HG03135 (cell line): ENCODE data around the gene PPP1R14C.
"Not testable (repeated sequence)": the region's sequence is repeated elsewhere in the genome, so short reads cannot be mapped to it uniquely, and the experiment has no call there.

Source experiments
- ATAC-seq: cut with Tn5 transposase; IDR thresholded peaks from one replicate; pipeline ENCODE4 v1.9.1; 2021; ENCODE audit warnings: mild to moderate bottlenecking, moderate library complexity; ENCODE audit not compliant: unreplicated experiment

The PPP1R14C gene

DNA sequence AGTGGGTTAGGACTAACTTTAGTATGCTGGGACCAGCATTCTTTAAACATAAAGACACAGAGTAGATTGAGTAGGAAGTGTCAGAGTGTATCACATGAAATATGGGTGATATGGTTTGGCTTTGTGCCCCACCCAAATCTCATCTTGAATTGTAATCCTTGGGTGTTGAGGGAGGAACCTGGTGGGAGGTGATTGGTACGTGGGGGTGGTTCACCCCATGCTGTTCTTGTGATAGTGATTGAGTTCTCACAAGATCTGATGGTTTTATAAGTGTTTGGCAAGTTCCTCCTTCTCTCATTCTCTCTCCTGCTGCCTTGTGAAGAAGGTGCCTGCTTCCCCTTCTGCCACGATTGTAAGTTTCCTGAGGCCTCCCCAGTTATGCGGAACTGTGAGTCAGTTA lies 5.1 kb upstream of the PPP1R14C start:
- ATAC-seq: not testable (repeated sequence)

DNA sequence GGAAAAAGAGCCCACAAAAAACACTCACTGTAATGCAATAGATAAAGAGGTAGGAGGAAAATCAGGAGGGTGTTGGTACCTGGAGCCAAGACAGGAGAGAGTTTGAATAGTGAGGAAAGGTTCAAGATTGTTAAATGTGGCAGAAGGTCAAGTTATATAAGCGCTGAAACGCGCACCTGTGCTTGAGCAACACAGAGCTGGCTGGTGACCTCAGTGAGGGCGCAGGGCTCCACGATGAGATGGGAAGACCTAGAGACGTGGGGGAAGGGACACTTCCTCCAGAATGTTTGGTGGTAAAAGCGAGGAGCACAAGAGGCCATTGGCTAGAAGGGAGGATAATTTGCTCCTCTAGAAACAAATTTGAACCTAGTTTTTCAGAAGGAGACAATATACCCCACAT lies 4.2 kb upstream of the PPP1R14C start:
- no peak for ATAC-seq

DNA sequence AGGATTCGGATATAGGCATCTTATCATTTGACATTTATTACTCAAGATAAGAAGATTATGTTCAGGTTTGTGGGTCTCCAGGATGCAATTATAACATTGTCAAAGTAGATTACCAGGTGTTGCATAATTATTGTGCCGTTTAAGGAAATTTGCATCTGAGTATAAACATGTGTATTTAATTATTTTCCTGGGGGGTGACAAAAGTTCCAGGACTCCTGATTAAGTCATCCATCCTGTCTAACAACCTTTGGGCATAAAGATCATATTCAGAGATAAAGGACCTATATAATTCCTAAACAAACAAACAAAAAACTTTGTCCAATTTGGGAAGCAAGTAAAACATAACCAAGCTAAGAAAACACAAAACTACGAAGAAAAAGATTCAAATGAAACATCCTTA lies 3.3 kb upstream of the PPP1R14C start:
- no peak for ATAC-seq

DNA sequence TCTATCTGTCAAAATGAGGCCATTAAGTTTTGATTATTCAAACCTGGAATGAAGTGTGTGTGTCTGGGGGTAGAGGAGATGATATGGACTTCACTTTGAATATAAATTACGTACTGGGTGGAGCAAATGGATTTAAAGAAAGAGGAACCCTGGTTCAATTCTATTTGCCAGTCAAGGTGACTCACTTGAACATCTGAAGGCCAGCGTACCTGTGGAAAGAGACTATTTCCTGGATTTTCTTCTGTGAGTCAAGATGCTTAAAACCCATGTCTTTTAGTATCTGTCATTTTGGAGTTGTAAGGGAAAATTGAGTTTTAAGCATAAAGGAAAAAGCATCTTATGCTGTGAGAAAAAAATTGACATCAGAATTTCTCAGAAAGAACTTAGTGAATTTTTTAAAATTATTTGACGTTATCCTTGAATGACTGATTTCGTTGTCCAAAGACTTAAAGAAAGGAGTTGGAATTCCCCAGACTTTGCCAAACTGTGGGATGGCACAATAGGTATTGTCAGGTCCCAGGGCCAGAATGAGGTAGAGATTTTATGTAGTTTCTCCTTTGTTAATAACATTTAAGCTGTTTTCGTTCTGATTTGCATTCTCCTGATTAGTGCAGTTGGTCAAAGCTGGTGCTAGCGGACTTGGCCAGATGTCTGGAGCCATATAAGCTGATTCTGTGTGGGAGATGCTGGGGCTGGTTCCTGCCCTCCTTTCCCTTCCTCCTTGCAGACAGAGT lies 2.4 kb upstream of the PPP1R14C start:
- no peak for ATAC-seq

DNA sequence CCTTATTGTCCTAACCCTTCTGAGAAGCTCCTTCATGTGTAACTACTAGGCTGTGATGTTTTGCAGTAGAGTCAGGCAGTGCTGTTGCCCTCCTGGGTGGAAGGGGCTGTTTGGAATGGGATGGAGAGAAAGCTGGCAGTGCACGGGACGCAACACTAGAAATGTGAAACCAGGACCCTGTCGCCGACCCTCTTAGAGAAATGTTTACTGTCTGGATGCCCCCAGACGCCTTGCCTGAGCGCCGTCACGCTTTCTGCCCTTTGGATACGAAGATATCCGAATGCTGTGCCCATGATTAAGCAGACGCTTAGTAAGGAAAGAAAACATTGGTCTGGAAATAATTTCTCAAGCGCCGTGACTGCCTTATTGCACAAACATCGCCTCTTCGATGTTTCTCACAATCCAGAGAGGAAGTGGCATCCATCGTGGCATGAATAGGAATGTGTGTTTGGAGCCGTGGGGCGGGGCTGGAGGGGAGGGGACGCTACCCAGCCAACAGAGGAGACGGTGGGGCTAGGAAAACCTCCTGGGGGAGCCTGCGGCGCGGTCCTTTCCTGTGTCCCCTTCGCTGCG lies 661 bp upstream of the PPP1R14C start:
- no peak for ATAC-seq

DNA sequence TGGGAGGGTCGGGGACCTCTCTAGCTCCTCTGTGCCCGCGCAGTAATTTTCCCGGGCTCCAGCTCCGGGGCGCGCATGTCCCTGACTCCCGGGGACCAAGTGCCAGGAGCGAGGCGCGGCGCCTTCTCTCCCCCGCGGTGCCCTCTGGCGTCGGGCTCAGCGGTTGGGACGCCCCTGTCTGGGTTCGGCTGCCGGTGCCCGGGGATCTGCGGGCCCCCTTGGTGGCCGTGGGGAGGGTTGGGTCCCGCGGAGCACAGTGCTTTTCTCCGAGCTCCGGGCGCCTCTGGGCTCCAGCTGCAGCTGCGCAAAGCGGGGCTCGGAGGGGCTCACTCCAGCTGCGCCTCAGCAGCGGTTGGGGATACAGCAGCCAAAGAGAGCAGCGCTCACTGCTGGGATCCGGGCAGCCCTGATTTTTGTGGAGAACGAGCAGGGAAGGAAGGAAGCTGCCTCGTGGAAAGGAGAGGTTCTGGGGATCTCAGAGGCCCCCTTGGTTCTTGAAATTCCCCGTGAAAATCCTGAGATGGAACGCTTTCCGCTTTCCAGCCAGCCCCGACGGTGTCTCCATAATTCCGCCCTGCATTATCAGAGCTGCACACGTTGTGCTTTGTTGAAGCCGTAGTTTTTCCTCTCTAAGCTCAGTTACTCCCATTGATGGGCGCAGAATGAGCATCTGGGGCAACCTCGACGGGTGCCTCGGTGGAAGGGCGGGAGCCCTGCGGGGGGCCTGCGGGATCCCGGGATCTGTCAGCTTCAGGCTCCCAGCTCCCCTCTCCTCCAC lies 861 bp downstream of the PPP1R14C start:
- no peak for ATAC-seq

DNA sequence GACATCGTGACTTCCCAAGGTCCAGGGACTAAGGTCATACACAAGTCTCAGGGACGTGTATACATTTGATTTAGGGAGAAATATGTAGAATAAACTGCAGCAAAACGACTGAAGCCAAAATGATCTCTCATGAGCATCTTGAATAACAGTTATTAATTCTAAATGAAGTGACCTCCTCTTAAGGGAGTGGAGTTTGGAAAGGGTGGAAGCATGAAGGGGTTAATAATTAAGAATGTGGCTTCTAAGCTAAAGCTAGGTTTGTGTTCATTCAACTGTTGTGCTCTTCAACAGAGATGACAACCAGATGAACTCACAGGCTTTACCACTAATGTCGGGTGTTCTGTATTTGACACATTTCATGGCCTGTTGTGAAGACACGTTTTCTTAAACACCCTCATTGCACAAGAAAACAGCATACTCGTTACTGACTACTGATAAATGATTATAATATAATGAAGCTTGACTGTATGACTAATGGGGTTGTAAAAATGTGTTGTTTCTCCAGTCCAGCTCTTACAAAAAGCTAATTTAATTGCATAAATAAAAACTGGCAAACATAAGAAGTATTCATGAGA lies 1.5 kb downstream of the PPP1R14C start:
- no peak for ATAC-seq

DNA sequence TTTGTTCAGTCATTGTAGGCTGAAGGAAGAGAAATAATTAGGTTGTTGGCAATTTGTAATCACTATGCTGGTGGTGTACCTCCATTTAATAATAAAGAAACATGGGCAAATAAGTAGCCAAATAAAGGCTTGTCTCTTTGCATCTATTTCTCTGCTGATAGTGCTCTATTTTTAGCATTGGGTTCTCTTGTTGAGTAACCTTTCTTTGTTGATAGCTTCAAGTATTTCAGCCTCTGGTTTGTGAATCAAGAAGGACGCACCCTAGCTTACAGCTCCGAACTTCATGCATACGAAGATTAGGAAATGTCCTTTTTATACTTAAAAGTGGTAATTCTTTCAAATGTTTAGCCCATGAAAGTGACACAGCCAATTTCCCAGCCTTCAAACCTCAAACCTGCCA lies 2.6 kb downstream of the PPP1R14C start:
- ATAC-seq: no peak

DNA sequence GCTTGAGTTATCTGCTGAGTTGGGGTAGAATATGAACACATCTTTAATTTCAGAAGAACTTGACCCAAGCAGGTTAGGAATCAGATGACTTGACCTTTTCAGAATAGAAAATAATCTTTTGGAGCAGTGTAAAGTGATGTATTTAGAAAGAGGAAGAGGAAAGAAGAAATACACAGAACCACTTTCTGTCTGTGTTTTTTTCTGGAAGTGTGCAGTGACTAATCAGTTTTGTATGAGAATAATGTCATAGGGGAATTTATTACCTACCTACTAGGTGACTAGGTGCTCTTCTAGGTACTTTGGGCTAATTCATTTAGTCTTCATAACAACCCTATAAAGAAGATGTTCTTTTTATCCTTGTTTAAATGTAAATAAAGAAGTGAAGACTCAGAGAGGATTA lies 3.0 kb downstream of the PPP1R14C start:
- ATAC-seq: no peak

DNA sequence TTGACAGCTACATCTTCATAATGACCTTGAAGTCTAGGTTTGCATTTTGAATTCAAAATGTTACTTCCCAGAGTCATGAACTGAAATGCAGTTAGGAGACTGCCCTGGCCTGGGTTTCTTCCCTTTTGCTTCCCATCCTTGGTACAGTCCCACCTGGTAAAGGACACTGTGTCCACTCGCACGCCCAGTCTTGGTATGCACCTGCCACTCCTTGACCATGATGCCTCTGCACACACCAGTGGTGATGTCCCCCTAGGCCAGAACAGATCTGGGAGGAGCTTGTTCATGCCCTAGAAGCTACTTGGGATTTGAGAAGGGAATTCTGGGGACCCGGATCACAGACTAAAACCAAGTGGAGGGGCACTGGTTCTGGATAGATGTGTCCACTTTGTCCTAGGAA lies 3.6 kb downstream of the PPP1R14C start:
- no peak for ATAC-seq

DNA sequence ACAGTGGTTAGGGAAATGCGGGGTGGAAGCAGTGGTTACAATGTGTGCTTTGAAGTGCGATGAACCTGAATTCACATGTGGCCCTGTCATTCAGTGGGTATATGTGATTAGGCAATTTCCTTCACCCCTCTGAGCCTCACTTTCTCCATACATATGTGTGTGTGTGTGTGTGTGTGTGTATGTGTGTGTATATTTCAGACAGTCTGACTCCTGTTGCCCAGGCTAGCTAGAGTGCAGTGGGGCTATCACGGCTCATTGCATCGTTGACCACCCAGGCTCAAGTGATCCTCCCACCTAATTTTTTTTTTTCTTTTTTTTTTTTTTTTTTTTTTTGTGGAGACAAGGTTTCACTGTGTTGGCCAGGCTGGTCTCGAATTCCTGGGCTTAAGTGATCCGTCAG lies 6.3 kb downstream of the PPP1R14C start:
- no peak for ATAC-seq

DNA sequence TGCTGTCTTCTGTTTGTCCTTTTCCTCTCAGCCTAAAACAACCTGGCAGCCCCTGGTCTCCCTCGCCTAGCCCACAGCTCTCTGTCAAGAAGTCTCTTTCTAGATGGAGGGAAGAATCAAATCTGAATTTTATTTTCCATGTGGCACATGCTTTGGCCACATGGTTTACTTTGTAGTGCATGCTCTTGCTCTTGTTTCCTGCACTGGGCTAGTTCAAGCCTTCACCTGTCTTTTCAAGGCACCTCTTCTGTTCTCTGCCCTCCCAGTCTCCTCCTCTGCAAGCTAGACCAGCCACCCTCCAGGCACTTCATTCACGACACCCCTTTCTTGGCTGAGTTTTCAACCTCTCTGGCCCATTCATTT lies 7.6 kb downstream of the PPP1R14C start:
- ATAC-seq: no peak

DNA sequence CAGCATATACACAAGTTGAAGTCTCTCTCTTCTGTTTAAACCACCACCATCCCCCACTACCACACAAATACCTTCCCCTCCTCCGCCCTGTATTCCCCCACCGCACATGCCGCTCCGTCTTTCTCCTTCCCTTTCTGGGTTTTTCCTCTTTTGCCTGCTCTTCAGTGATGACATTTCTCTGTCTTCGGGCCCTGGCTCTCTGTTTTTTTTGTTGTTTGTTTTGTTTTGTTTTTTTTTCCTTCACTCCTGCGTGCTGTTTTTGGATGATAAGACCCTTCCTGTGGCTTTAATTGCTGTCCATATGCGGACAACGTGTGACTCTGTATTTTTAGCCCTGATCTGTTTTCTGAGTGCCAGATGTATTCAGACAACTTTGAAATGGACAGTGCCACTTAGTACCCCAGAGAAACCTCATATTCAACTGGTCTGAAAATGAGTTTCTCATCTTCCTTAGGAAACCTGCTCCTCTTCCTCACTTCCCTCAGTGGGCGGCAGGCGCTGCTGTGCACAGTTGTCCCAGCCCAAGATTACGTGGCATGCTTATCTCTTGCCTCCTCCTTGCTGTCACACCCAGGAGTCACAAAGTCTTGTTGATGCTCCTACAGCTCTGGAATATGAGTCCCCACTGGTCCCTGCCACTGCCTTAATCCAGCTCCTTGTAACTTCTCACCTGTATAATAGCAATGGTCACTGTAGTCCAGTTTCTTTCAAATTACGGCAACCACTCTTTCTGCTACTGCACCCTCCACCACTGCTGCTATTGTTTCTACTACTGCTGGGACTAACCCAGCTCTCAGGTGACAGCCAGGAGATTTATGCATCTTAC lies 8.2 kb downstream of the PPP1R14C start:
- ATAC-seq: no peak

DNA sequence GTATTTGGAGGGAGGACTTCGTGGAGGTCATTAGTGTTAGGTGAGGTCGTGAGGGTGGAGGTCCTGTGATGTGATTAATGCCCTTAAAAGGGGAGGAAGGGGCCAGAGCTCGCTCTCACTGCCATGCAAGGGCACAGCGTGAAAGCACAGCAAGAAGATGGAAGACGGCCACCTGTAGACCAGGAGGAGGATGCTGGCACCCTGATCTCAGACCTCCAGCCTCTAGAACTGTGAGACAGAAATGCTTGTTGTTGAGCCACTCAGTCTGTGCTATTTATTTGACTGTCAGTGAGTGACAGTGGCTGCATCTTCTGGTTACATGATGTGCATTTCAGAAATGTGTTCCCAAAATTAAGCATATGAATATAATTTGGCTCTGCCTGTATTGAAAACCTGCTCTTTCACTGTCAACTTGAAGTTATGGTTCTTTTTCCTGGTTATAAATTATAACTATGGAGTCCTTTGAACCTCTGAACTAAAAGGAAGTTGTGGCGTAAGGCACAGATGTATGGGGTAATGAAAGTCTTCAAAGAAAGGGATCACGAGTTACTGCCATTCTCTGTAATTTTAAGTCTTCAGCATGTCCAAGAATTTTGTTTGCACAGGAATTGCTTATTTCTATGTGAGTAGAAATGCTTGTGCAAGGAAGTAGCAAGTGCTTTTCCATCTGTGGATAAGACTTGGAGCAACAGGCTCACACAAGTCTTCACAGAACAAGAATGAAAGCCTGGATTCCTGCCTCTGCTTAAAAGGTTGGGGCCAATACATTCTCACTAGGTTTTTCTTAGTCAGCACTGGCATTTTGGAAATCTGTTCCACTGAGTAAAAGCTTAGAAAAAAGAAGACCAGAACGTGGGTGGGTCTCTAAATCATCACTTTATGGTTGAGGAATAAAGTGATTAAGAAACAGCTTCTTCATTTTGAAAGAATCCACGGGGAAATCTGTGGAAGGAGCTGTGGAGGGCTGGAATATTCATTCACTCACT lies 10.3 kb downstream of the PPP1R14C start:
- no peak for ATAC-seq

DNA sequence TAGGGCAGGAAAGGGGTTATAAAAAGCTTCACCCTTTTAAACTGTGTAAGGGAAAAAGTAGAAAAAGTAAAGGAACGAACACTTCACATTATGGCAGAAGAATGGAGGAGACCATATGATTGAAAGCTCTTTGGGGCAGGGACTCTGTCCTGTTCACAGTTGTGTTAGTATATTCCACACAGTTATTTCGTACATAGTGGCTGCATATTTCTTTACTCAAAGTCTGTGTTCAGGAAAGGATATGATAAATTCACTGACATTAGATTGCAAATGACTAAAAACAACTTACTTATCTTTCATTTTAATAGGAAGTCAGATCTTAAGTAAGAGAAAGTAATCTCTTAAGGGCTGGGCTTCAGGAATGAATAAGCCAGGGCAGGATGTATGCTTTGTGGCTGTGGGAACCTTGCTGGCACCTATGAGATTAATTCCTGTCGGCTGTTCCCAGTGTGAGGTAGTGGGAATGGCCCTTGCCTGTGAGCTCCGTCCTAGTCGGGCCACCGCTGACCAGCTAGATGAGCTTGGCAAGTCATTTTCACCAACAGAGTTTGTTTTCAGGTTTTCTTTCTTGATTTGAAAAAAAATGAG lies 11.2 kb downstream of the PPP1R14C start:
- no peak for ATAC-seq

DNA sequence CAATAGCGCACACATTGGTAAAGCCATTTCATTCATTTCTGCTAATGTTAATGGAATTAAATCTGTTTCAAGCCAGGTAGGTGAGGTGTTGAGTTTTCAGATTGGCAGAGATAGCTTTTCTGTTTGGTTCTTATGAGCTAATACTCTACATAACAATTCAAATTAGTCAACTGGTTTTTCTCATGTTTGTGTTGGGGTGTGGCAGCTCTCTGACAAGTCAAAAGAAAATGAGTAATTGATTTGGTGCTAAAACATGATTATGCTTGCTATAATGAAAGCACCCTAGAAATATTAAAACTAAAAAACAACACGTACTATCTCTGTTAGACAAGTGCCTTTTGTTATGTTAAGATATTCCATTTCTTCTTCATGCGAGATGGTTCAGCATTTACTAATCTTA lies 13.6 kb downstream of the PPP1R14C start:
- no peak for ATAC-seq

DNA sequence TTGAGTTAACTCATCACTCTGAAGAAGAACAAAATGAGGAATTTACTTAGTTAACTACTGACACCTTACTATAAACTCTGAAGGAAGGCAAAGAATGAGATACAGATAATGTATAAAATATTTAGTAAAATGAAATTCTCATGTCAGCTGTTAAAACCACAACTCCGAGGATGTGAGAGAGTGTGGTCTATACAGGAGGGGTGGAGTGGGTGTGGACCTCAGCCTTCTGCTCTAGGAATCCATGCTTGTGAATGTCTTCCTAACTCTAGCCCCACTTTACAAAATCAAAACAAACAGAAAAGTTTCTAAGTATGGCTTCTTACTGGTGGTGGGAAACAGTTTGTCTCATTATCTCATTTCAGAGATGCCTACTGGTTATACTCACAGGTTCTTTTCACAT lies 14.2 kb downstream of the PPP1R14C start:
- ATAC-seq: no peak

DNA sequence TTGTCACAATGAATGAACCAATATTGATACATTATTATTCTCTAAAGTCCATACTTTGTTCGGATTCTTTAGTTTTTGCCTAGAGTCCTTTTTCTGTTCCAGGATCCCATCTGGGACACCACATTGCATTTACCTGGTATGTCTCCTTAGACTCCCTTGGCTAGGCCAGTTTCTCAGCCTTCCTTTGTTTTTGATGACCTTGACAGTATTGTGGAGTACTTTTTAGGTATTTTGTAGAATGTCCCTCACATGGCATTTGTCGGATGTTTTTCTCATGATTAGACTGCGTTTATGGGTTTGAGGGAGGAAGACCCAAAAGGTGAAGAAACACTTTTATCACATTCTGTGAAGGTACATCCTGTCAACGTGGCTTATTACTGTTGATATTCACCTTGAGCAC lies 16.9 kb downstream of the PPP1R14C start:
- ATAC-seq: no peak

DNA sequence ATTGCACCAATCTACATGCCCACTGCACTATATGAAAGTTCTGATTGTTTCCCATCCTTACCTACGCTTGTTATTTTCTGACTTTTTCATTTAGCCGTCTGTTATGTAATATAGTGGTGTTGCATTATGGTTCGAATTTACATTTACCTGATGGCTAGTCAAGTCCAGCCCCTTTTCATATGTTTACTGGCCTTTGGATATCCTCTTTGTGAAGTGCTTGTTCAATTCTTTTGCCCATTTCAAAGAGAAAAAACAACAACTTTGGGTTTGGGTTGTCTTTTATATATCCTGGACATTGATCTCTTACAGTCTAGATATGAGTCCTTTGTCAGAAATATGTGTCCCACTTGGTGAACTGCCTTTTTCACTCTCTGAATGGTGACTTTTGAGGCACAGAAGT lies 21.1 kb downstream of the PPP1R14C start:
- ATAC-seq: no peak
